GM20000 (cell line): ENCODE data around the gene GNAS-AS1.

Experiments
- DNase-seq: peaks from one replicate; pipeline ENCODE4 v3.0.0; 2012; ENCODE audit warnings: low spot score
- TF ChIP-seq, protein P1 (sequence below): IDR thresholded peaks from 2 replicates; pipeline ENCODE4 v1.5.1; 2012; ENCODE audit warnings: mild to moderate bottlenecking, control low read depth; ENCODE audit errors: extremely low read depth, missing control alignments

The GNAS-AS1 gene

DNA sequence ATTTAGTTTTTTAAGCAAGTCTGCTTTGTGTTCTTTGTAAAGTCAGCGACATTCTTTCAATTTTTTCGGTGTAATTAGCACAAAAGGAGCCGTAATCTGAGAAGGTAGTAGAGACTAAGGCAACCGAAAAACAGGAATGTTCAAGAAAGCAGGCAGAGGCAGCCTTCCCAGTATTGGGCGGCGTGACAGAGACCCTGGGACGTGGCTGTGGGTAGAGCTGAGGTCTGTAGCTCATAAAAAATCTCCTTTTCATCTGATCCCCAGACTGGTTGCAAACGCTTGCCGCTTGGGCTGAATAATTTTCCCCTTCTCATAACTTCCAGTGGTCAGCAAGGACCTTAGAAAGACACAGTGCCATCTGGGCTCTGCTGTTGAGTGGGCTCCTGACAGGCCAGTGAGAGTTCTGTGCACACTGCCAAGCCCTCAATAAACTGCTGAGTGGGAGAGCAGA lies 32.6 kb upstream of the GNAS-AS1 start:
- TF ChIP-seq, protein P1, sequence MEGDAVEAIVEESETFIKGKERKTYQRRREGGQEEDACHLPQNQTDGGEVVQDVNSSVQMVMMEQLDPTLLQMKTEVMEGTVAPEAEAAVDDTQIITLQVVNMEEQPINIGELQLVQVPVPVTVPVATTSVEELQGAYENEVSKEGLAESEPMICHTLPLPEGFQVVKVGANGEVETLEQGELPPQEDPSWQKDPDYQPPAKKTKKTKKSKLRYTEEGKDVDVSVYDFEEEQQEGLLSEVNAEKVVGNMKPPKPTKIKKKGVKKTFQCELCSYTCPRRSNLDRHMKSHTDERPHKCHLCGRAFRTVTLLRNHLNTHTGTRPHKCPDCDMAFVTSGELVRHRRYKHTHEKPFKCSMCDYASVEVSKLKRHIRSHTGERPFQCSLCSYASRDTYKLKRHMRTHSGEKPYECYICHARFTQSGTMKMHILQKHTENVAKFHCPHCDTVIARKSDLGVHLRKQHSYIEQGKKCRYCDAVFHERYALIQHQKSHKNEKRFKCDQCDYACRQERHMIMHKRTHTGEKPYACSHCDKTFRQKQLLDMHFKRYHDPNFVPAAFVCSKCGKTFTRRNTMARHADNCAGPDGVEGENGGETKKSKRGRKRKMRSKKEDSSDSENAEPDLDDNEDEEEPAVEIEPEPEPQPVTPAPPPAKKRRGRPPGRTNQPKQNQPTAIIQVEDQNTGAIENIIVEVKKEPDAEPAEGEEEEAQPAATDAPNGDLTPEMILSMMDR, result no peak
- no peak for DNase-seq

DNA sequence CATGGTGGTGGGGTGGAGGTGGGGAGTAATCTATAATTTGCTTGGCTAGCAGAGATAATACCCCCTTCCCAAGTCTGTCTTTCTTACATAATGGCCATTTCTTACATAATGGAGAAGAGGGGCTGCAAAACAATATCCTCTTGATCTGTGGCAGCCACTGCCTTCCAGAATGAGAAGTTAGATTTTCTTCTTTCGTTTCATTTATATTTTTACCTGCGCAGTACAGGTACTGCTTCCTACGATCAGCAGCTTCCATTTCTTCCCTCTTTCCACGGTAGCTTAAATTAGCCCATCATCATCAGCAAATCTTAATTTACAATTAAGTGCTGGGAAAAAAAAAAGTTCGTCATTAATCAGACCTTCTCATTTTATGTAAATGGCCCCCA lies 32.0 kb upstream of the GNAS-AS1 start:
- no peak for DNase-seq
- TF ChIP-seq, protein P1, result no peak

DNA sequence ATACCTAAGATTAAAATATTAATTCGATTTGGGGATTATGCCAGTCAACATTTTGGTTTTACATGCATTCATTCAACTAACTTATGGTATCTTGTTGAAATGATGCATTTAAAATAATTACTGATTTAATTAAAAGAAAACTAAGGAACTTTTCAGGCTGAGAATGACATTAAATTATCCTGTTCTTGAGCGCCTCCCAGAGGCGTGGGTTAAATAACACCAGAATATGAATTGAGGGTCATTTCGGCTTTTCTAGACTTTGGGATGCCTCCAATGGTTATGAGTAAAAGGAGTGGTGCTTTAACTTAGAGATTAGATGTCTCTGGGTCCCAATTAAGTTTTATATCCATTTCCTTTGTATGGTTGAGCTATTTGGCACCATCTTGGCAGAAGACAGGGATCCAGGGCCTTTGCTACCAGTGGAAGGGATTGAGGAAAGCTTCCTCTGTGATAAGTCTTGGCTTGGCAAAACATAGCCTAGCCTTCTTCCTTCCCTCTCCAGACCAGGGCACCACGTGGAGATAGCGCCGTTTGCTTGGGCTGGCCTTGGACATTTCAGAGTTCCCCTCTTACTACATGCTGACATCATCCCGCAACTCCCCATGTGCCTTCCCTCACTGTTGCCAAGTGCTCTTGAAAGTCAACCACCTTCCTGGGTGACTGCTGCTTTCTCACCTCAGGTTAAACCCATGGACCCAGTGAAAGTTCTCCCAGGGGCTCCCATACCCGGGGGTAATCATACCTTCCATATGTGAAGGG lies 30.5 kb upstream of the GNAS-AS1 start:
- TF ChIP-seq, protein P1, result no peak

DNA sequence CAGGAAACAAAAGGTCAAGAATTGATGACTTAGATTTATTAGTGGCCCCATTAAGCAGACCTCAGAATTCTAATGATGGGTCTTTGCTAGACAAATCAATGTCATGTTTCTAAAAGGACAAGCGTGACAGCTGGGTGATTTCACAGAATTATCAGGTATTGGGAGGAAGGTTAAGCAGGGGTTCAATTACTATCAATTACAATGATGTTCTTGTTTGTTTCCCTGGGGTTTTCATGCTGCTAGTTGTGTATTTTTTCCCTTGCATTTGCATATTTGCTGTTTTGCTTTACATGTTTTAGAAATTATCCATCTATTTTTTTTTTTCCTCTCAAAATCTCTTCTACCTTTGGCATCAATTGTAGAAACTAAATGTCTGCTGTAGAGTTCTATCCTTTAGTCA lies 29.7 kb upstream of the GNAS-AS1 start:
- DNase-seq, result no peak
- TF ChIP-seq, protein P1, result no peak

More for the DNA sequence above, 30.5 kb upstream of the GNAS-AS1 start:
- DNase-seq, result no peak

DNA sequence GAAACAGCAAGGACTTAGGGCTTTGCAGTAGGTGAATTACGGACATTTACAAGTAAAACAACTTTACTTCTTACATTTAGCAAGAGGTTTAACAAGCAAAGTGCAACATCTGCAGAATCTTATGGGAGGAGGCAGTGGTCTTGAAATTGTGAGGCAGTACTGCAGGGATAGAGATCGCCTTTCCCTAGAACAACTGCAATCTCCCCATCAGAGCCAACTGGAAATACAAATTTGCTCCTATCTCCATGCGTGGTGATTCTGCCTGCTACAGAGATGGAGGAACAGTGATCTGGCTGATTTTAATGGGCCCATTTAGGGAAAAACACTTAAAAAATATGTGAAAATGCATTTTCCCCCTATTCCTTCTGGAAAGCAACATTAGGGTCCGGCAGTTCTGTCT lies 27.7 kb upstream of the GNAS-AS1 start:
- TF ChIP-seq, protein P1, result no peak
- DNase-seq, result no peak

DNA sequence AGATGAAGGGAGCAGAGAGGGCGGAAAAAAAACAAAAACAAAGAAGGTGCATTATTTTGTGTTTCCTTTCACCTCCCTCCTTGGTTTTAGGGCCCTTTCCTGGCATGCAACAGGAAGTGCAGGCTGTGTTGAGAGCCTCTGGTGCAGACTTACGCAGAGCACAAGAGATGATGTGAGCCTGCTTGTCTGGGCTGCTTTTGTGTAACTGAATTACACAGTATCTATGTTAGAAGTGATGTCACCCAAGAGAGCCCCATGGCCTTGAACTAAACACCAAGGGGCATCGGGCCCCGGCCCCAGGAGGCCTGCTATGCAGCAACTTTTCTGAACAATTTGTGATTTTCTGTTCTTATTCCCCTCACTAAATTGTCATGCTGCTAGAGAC lies 27.3 kb upstream of the GNAS-AS1 start:
- DNase-seq, result no peak
- TF ChIP-seq, protein P1, result no peak

DNA sequence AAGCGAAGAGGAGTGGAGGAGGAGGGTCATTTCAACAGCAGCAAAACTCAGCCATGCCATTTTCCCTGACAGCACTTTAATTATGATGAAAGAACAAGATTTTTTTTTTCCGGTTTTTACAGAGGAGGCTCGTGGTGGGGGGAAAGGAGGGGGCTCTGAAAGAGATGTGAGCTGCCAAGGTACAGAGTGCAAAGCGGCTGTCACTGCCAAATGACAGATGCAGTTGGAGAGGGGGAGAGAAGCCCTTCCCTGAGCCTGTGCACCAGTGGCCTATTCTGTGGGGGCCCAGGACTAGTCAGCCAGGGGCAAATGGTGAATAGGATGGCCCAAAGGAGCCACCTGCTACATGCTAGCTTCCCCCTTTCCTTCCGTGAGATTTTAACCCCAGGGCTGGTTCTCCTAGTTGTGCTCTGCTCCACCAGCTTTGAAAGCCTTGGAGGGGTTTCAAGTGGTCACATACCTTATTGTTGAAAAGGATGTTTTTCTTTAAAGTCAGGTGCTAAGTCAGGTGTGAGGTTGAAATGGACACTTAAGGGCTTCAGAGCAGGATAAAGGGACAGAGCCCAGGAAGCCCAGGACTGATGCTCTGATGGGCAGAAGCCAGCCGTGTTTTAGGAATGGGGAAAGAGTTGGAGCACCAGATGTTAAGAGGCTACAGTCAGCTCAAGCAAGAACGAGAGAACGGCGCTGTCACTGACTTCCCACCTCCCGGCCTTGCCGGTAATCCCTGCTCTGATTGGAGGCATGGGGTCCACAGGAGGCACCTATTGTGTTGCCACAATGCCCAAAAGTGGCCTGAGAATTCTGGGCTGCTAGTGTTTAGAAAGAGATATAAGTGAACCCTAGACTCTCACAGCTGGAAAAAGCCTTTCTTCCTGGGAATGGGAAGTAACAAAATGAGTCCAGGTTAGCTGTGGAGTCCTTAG lies 26.6 kb upstream of the GNAS-AS1 start:
- no peak for DNase-seq
- TF ChIP-seq, protein P1, result no peak
